ENCODE measurements around the gene UXS1. TPM values are rescaled to one million over a fixed set of nuclear protein-coding genes. Genes with fewer than 3 reads are reported as not detected.

UXS1 gene
- total RNA-seq, 1 experiment from 2014 or later, result 46.3 TPM

GRCh38 chr2:106180602-106181001, 13.5 kb downstream of the UXS1 start:
- H2AK5ac ChIP-seq (ENCODE audit: insufficient read length, low read length), result no peak overlapping the region
- H2BK120ac ChIP-seq (ENCODE audit: low read depth, low read length, poor library complexity, severe bottlenecking), result no peak overlapping the region
- H4K5ac ChIP-seq (ENCODE audit: insufficient read length, low read depth, low read length), result no peak overlapping the region
- H3K23ac ChIP-seq (ENCODE audit: insufficient read length, low read depth, low read length), result no peak overlapping the region
- H3K4me2 ChIP-seq (ENCODE audit: insufficient read depth, insufficient read length, low read length), result no peak overlapping the region
- no peaks in the 10 kb centered on the region for H3K9me3 ChIP-seq (ENCODE audit: control insufficient read depth, low read depth, low read length)
- Mint-ChIP-seq H3K36me3 (ENCODE audit: insufficient read depth in 1 of 3, low read depth in 3 of 3) (peaks cover 0 to 8% (median 7%) of the 10 kb centered on the region in 3 experiments; a peak in 4 of 7 replicates), H3K27me3 (ENCODE audit: low read depth) (no peaks in the 10 kb centered on the region), H3K9me3 (no peaks in the 10 kb centered on the region; a peak in 1 of 5 replicates), H3K27ac (no peak overlapping the region), H3K4me3 (no peak overlapping the region), H3K4me1 (peaks cover 28 to 31% of the 10 kb centered on the region in 2 experiments)
- H4K8ac ChIP-seq (replicated peaks; ENCODE audit: insufficient read length, low read depth, low read length), result no peak overlapping the region
- no peak overlapping the region for H3K4ac ChIP-seq (ENCODE audit: low read depth, low read length)
- H3K27me3 ChIP-seq (ENCODE audit: insufficient read depth, low read length), result no peaks in the 10 kb centered on the region
- no peak overlapping the region for H2AFZ ChIP-seq (ENCODE audit: low read length)
- H3K14ac ChIP-seq (ENCODE audit: insufficient read depth, low read length), result no peak overlapping the region
- H2BK12ac ChIP-seq (ENCODE audit: insufficient read length, low read depth, low read length), result no peak overlapping the region
- no peaks in the 10 kb centered on the region for H3K79me1 ChIP-seq (ENCODE audit: insufficient read depth, low read depth, low read length, poor library complexity, severe bottlenecking)
- H3K18ac ChIP-seq (ENCODE audit: insufficient read length, low read depth, low read length), result no peak overlapping the region
- DNase-seq, result no peak
- no peak overlapping the region for H2BK20ac ChIP-seq (ENCODE audit: low read depth, low read length, poor library complexity, severe bottlenecking)
- H3K56ac ChIP-seq (ENCODE audit: insufficient read length, low read depth, low read length), result no peak overlapping the region
- H2BK15ac ChIP-seq (ENCODE audit: low read depth, low read length), result no peak overlapping the region
- H4K91ac ChIP-seq (ENCODE audit: insufficient read length, low read depth, low read length), result no peak overlapping the region
- no peak overlapping the region for H3K27ac ChIP-seq (ENCODE audit: insufficient read length, low read depth, low read length)
- H3T11ph ChIP-seq (ENCODE audit: low read length), result no peak overlapping the region
- no peak for TF ChIP-seq CTCF (conservative IDR thresholded peaks at IDR 0.05)
- no peaks in the 10 kb centered on the region for H3K23me2 ChIP-seq (ENCODE audit: insufficient read length, low read depth, low read length, poor library complexity, severe bottlenecking)
- H2BK5ac ChIP-seq (ENCODE audit: insufficient read length, low read length), result no peak overlapping the region
- H3K4me1 ChIP-seq (ENCODE audit: insufficient read depth, low read length), result peaks cover 2% of the 10 kb centered on the region; the same call in 1 of the 2 replicates
- H3K9ac ChIP-seq (ENCODE audit: extremely low read depth, insufficient read length, low read length), result no peak overlapping the region
- H3K79me2 ChIP-seq (ENCODE audit: insufficient read depth, low read length), result peaks cover 29% of the 10 kb centered on the region; the same call in 1 of the 2 replicates
- H4K20me1 ChIP-seq (ENCODE audit: control insufficient read depth, insufficient read depth, insufficient read length), result peaks cover 2% of the 10 kb centered on the region
- no CpG with 5 or more reads among the region's 5 CpGs for WGBS (ENCODE audit: extremely low coverage, insufficient read length, low lambda C conversion rate)
